GDM1 (cell line): ENCODE results near the gene UNC45A.

Experiments used
- DNase-seq: peaks from one replicate; lab custom pipeline; 2025; lab: John Stamatoyannopoulos, UW

UNC45A gene

GRCh38 chr15:90967206-90967605 is 32.1 kb downstream of the UNC45A start:
- no peak for DNase-seq

DNA sequence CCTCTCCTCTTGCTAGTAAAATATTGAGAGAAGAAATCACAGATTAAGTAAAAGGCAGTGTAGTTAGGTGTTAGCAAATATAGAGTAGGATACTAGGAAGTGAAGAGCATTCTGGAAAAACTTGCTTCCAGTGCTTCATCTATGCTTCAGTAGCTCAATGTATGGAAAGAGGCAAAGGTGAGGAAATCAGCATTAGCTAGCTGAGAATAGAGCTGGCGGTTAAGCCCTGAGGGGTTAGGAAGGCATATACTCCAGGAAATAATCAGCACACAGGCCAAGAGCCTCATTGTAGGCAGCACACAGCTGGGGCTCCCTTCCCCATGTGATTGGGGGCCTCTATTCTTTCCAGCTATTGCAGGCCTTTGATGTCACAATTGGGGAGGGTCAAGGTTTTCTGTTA is 33.3 kb downstream of the UNC45A start:
- no peak for DNase-seq

- DNase-seq = no peak
Observed at GRCh38 chr15:90970274-90970673, 35.2 kb downstream of the UNC45A start.

- DNase-seq = no peak
Observed at GRCh38 chr15:90972133-90972532, 37.0 kb downstream of the UNC45A start.

GRCh38 chr15:90974216-90974615 is 39.1 kb downstream of the UNC45A start:
- DNase-seq = no peak

GRCh38 chr15:90979582-90979981 is 44.5 kb downstream of the UNC45A start:
- DNase-seq = no peak

- DNase-seq = no peak
Observed at GRCh38 chr15:90981681-90982080, 46.6 kb downstream of the UNC45A start.

GRCh38 chr15:90982135-90982534 is 47.0 kb downstream of the UNC45A start:
- DNase-seq = no peak

DNA sequence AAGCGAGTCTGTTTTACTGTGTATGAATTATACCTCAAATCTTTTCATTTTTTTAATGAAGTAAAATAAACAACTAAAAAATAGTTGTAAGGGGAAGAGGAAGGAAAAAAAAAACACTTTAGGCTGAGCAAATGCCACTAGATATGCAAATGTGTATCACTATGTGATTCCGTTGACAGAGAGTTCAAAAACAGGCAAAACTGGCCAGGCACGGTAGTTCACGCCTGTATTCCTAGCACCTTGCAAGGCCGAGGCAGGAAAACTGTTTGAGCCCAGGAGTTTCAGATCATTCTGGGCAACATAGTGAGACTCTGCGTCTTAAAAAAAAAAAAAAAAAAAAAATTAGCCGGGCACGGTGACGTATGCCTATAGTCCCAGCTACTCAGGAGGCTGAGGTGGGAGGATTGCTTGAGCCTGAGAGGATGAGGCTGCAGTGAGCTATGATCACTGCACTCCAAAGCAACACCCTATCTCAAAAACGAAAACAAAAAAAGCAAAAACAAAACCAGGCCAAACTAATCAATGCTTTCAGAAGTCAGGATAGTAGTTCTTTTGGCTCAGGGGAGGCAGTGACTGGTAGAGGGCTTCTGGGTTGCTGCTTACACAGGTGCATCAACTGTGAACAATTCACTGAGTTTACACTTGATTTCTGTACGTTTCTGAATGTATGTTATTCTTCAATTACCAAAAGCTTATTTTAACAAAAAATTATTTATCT is 51.9 kb downstream of the UNC45A start:
- no peak for DNase-seq

DNA sequence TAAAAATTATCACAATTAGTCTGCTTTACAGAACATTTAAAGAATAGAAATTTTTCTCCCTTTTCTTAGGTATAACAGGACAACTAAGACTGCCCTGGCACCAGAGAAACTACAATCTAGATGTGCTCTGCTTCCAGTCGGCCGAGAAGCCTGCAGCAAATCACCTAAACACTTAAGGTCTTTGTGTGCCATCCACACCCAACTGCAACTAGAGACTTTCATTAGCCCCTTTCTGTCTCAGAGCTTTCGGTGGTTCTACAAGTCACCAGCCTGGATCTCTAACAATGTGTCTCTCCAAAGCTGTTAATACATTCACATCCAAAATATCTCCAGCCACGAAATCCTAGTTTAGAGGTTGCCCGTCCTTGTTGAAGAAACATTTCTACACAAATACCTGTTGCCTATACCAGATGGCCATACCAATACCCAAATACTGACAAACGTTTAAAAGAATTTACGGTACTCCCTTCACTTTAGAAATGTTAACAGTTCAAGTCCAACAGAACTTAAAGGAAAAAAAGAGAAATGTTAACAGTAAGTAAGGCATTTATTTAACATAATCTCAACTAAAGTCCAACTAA is 52.6 kb downstream of the UNC45A start:
- DNase-seq = no peak

DNA sequence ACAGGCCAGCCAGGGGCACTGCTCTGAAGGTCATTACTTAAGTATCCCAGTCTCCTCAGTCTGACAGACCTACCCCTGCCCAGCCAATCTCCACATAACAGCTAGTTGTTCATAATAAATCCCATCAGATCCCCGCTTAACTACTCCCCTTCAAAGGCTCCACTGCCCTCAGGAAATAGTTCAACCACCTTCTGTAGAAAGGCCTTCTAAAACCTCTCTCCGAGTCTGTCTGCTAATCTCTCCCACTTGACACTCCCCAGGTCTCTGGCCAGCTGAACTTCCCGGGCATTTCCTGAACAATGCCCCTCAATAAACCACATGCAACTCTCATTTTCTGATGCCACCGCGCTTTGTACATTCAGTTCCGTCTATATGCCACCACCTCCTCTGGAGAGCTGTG is 53.2 kb downstream of the UNC45A start:
- no peak for DNase-seq

DNA sequence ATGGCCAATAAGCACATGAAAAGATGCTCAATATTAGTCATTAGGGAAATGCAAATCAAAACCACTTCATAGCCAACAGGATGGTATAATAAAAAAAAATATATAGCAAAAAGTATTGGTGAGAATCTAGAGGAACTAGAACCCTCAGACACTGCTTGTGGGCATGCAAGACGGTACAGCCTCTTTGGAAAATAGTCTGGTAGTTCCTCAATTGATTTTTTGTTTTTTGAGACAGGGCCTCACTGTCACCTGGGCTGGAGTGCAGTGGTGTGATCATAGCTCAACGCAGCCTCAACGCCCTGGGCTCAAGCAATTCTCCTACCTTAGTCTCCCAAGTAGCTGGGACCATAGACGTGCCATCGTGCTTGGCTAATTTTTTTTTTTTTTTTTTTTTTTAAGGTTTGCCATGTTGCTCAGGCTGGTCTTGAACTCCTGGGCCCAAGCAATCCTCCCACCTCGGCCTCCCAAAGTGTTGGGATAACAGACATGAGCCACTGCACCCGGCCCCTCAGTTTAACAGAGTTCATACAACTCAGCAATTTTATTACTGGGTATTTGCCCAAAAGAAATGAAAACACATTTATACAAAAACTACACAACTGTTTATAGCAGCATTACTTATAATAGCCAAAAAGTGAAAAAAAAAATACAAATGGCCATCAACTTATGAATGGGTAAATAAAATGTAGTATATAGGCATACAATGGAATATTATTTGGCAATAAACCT is 54.1 kb downstream of the UNC45A start:
- DNase-seq = no peak

- DNase-seq = no peak
Observed at GRCh38 chr15:90990446-90990845, 55.4 kb downstream of the UNC45A start.

DNA sequence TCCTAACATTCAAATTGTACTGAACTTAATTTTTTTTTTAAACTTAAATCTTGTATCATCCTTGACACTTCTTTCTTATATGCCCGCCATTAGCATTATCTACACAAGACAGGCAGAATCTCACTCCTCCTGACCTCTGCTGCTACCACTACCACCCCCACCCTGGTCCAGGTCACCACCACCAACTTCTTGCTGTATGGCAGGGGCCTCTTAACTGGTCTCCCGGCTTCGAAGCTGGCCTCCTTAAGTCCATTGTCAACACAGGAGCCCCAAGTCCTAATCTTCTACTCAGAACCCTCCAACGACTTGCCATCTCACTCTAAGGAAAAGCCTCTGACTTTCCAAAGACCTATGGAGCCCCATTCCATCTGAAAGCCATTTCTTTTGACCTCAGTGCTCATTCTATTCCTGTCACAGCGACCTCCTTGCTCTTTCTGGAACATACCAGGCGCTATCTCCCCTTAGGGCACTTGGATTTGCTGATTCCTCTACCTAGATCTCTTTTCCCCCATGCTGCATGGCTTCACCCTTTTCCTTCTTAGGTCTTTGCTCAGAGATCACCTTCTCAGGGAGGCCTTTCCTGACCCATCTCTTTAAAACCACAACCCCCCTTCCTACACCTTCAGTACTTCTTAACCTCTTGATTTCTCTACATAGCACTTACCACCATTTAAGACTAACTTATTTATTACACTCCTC is 56.7 kb downstream of the UNC45A start:
- DNase-seq = no peak

- DNase-seq = no peak
Observed at GRCh38 chr15:90994059-90994416, 59.0 kb downstream of the UNC45A start.

- DNase-seq = peak; percentile 98
Observed at GRCh38 chr15:90994417-90995311, 59.6 kb downstream of the UNC45A start, which contains the start of gene PRC1. Gene PRC1 (minus strand): TSS chr15:90994535. CDS start chr15:90994417, 118 bp downstream.

GRCh38 chr15:90998737-90999136 is 63.7 kb downstream of the UNC45A start:
- DNase-seq = no peak

GRCh38 chr15:91001209-91001608 is 66.1 kb downstream of the UNC45A start:
- DNase-seq = no peak
